GM12873 (cell line): Measurements from ENCODE around the gene MYO7A.

Experiments used
- TF ChIP-seq, protein P1 (sequence below): IDR thresholded peaks from 2 replicates; pipeline ENCODE4 v1.5.1; 2012; ENCODE audit warnings: low read depth, mild to moderate bottlenecking, moderate library complexity, low read length, control low read depth; ENCODE audit not compliant: insufficient read depth; ENCODE audit errors: missing control alignments

MYO7A gene

DNA sequence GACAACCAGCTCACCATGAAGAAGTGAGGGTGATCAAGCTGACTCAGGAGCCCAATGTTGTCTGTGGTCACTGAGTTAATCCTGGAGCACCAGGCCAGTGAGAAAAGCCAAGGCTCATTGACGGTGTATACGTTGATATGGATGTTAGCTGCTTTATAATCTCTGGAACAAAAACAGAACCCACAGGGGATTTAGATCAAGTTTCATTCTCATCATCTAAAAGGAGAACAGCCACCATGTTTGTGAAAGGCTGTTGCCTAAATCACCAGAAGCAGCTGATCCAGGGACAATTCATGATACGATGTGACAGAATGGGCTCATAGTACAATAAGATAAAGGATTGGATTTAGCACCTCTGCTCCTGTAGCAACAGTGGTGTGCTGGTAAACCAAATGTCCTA is 105.0 kb downstream of the MYO7A start:
- TF ChIP-seq, protein P1, sequence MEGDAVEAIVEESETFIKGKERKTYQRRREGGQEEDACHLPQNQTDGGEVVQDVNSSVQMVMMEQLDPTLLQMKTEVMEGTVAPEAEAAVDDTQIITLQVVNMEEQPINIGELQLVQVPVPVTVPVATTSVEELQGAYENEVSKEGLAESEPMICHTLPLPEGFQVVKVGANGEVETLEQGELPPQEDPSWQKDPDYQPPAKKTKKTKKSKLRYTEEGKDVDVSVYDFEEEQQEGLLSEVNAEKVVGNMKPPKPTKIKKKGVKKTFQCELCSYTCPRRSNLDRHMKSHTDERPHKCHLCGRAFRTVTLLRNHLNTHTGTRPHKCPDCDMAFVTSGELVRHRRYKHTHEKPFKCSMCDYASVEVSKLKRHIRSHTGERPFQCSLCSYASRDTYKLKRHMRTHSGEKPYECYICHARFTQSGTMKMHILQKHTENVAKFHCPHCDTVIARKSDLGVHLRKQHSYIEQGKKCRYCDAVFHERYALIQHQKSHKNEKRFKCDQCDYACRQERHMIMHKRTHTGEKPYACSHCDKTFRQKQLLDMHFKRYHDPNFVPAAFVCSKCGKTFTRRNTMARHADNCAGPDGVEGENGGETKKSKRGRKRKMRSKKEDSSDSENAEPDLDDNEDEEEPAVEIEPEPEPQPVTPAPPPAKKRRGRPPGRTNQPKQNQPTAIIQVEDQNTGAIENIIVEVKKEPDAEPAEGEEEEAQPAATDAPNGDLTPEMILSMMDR: no peak

- TF ChIP-seq, protein P1: no peak
These were observed 108.9 kb downstream of the MYO7A start for GRCh38 chr11:77236901-77237300.

- TF ChIP-seq, protein P1: no peak
These were observed 116.4 kb downstream of the MYO7A start for GRCh38 chr11:77244277-77245027.

DNA sequence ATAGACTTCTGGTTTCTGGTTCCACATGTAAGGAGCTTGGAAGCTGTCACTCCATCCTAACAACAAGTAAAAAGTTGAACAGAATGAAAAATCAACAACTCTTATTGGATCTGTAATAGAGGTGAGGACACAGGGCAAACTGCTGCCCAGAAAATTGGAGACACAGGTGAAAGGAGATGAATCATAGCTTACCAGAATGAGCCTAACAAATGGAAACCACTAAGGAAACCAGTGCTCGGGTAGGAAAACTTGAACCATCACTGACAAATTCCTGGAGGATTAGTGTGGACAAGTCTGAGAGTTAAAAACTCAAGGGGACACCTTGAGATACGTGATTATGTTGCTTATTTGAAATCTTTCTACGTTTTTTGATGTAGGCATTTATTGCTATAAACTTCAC is 121.4 kb downstream of the MYO7A start:
- TF ChIP-seq, protein P1: no peak

- TF ChIP-seq, protein P1: no peak
These were observed 123.0 kb downstream of the MYO7A start for GRCh38 chr11:77250881-77251640.

DNA sequence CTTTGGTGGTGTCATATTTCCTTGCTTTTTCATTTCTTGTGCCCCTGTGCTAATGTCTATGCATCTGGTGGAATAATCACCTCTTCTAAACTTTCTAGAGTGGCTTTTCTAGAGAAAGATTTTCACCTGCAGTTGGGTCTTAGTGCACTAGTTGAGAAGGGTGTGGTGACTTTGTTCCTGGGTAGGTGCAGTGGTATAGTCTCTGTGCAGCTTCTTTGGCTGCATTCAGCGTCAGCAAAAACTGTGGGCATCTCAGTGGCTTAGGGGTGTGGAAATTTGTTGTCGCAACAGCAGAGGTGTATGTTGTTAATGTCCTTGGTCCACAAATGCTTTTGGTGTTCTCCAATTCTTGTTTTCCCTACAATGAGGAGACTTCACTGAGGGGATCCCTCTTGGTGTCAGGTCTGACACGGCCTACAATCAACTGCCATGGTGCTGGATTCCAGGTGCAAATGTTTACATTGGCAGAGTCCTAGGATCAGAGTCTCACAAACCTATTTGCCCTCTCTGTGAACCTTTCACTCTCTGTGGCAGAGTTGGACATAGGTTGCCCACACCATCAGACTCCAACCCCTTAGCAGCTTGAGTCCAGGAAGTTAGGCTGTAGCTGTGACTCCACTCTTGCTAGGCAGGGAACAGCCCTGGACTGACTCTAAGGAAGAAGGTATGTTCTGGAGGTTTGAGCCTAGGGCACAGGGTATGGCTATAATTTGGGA is 124.7 kb downstream of the MYO7A start:
- TF ChIP-seq, protein P1: no peak

GRCh38 chr11:77253690-77254089 is 125.6 kb downstream of the MYO7A start:
- TF ChIP-seq, protein P1: no peak
